HCT116 (cell line): ENCODE results near the gene CD247.

Source experiments
- EZH2 ChIP-seq: fragments of 200-600 bp; sonication (generic); IDR thresholded peaks from 2 replicates; pipeline ENCODE4 v1.6.1; 2017; ENCODE audit warnings: antibody characterized with exemption, mixed run types
- EZH2phosphoT487 ChIP-seq: fragments of 200-600 bp; IDR thresholded peaks from 2 replicates; pipeline ENCODE4 v1.6.1; 2018; ENCODE audit warnings: antibody characterized with exemption, borderline replicate concordance
- JUND ChIP-seq: IDR thresholded peaks from 2 replicates; pipeline ENCODE4 v1.6.1; 2012
- MAX ChIP-seq: IDR thresholded peaks from 2 replicates; pipeline ENCODE4 v1.6.1; 2012
- POLR2A ChIP-seq: IDR thresholded peaks from 2 replicates; pipeline ENCODE4 v1.7.0; 2011; ENCODE audit warnings: borderline replicate concordance; ENCODE audit not compliant: insufficient read depth, insufficient read length; ENCODE audit errors: extremely low read depth
- POLR2AphosphoS5 ChIP-seq: IDR thresholded peaks from 2 replicates; pipeline ENCODE4 v1.6.1; 2011; ENCODE audit warnings: mild to moderate bottlenecking, low read depth, low read length, moderate library complexity
- REST ChIP-seq: IDR thresholded peaks from 2 replicates; pipeline ENCODE4 v1.6.1; 2012; ENCODE audit warnings: low read depth
- SIN3A ChIP-seq: IDR thresholded peaks from 2 replicates; pipeline ENCODE4 v1.6.1; 2012; ENCODE audit warnings: low read depth
- SP1 ChIP-seq: IDR thresholded peaks from 2 replicates; pipeline ENCODE4 v1.6.1; 2012; ENCODE audit warnings: low read depth
- YY1 ChIP-seq: IDR thresholded peaks from 2 replicates; pipeline ENCODE4 v1.6.1; 2011; ENCODE audit warnings: low read length, low read depth, moderate library complexity, mild to moderate bottlenecking; ENCODE audit not compliant: insufficient replicate concordance; ENCODE audit errors: extremely low read depth
- ZBTB33 ChIP-seq: IDR thresholded peaks from 2 replicates; pipeline ENCODE4 v1.6.1; 2011; ENCODE audit warnings: mild to moderate bottlenecking, low read length, moderate library complexity; ENCODE audit not compliant: insufficient replicate concordance; ENCODE audit errors: extremely low read depth
- ZFX ChIP-seq: fragments of 450-650 bp; IDR thresholded peaks from 2 replicates; pipeline ENCODE4 v1.6.1; 2017
- TF ChIP-seq, protein P1 (sequence below), 3 experiments: fragments of 200-600 bp in 1 of 3; sonication (generic) in 1 of 3; IDR thresholded peaks in 2 of 3; conservative IDR thresholded peaks in 1 of 3; 2 replicates each; pipeline ENCODE4 v1.5.1; 2012 to 2017; ENCODE audit warnings: low read depth in 2 of 3, low read length in 2 of 3, antibody characterized with exemption in 1 of 3, borderline replicate concordance in 1 of 3, control low read depth in 1 of 3, mild to moderate bottlenecking in 1 of 3, mixed read lengths in 1 of 3, mixed run types in 1 of 3, moderate library complexity in 1 of 3; ENCODE audit not compliant: insufficient read depth in 1 of 3
- TF ChIP-seq, protein P2 (sequence below): IDR thresholded peaks from 2 replicates; pipeline ENCODE4 v1.6.1; 2012

DNA sequence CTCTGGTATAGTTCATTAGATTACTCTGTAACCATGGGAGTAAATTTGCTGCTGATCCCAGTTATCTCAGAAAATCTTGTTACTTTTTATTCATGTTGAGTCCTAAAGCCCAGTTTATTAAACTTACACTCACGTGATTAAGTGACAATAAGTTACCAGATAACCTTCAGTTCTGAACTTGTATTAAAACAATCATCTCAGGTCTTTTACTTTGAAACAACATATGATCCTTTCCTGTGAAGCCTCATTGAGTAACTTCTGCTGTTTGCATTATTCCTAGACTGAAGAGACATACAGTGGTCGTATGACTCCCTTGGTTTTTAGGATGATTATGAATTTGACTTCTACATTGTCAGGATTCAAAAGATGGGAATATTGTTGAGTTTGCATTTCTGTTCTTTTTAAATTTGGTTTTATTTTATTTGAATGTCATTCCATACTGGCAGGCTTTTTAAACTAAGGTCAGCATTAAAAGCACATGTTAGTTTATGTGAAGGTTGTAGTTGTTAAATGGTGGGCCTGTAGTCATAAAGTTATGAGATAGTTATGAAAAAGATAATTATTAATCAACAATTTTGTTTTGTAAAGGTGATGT, 117.9 kb downstream of the CD247 start:
- TF ChIP-seq POLR2AphosphoS5, result no peak
- TF ChIP-seq, protein P1, sequence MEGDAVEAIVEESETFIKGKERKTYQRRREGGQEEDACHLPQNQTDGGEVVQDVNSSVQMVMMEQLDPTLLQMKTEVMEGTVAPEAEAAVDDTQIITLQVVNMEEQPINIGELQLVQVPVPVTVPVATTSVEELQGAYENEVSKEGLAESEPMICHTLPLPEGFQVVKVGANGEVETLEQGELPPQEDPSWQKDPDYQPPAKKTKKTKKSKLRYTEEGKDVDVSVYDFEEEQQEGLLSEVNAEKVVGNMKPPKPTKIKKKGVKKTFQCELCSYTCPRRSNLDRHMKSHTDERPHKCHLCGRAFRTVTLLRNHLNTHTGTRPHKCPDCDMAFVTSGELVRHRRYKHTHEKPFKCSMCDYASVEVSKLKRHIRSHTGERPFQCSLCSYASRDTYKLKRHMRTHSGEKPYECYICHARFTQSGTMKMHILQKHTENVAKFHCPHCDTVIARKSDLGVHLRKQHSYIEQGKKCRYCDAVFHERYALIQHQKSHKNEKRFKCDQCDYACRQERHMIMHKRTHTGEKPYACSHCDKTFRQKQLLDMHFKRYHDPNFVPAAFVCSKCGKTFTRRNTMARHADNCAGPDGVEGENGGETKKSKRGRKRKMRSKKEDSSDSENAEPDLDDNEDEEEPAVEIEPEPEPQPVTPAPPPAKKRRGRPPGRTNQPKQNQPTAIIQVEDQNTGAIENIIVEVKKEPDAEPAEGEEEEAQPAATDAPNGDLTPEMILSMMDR (IDR thresholded peaks at IDR 0.05 in 2 of 3, conservative IDR thresholded peaks at IDR 0.05 in 1 of 3; ENCODE audit: borderline replicate concordance in 1 of 3, insufficient read depth in 1 of 3, low read depth in 2 of 3, low read length in 2 of 3), result no peak
- no peak for TF ChIP-seq SIN3A
- no peak for TF ChIP-seq YY1
- no peak for TF ChIP-seq EZH2
- no peak for TF ChIP-seq REST
- no peak for TF ChIP-seq ZBTB33
- no peak for TF ChIP-seq MAX
- TF ChIP-seq POLR2A, result no peak
- TF ChIP-seq, protein P2, sequence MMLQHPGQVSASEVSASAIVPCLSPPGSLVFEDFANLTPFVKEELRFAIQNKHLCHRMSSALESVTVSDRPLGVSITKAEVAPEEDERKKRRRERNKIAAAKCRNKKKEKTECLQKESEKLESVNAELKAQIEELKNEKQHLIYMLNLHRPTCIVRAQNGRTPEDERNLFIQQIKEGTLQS, result no peak
- TF ChIP-seq EZH2phosphoT487, result no peak
- TF ChIP-seq JUND, result no peak
- TF ChIP-seq ZFX, result no peak
- TF ChIP-seq SP1, result no peak
